HepG2 (cell line): ENCODE measurements around the gene PTPRM. TPM values are rescaled to one million over a fixed set of nuclear protein-coding genes. Genes with fewer than 3 reads are reported as not detected.

Source experiments
- EED ChIP-seq: sonication (generic); formaldehyde crosslinking; IDR thresholded peaks from 2 replicates; pipeline ENCODE4 v1.5.0; 2020; ENCODE audit warnings: mild to moderate bottlenecking, missing genetic modification reagents
- FOSL1 ChIP-seq: sonication (generic); formaldehyde crosslinking; IDR thresholded peaks from 2 replicates; pipeline ENCODE4 v1.9.0; 2021; ENCODE audit warnings: missing genetic modification reagents, borderline replicate concordance
- GABPB1 ChIP-seq: IDR thresholded peaks from 2 replicates; pipeline ENCODE4 v1.6.1; 2016; ENCODE audit warnings: mild to moderate bottlenecking, missing genetic modification reagents, moderate library complexity, missing compliant biosample characterization
- HDAC6 ChIP-seq: fragments of 200-600 bp; sonication (generic); IDR thresholded peaks from 2 replicates; pipeline ENCODE4 v1.7.0; 2017; ENCODE audit warnings: mild to moderate bottlenecking, antibody characterized with exemption, low read length, low read depth
- KAT2B ChIP-seq: fragments of 150-350 bp; IDR thresholded peaks from 2 replicates; pipeline ENCODE4 v1.6.1; 2014; ENCODE audit warnings: low read depth, low read length, borderline replicate concordance
- KDM5A ChIP-seq: fragments of 200-600 bp; sonication (generic); IDR thresholded peaks from 2 replicates; pipeline ENCODE4 v1.7.0; 2018; ENCODE audit warnings: antibody characterized with exemption, mild to moderate bottlenecking, low read length, borderline replicate concordance
- RBM39 ChIP-seq: fragments of 200-400 bp; formaldehyde crosslinking; IDR thresholded peaks from one replicate; pipeline ENCODE4 v1.6.1; 2018; ENCODE audit warnings: antibody characterized with exemption, mild to moderate bottlenecking, low read depth, low read length; ENCODE audit not compliant: poor library complexity, severe bottlenecking
- REPIN1 ChIP-seq: sonication (generic); formaldehyde crosslinking; IDR thresholded peaks from 2 replicates; pipeline ENCODE4 v1.8.0; 2022; ENCODE audit warnings: missing genetic modification reagents, low read depth, mild to moderate bottlenecking, borderline replicate concordance
- REXO4 ChIP-seq: sonication (generic); formaldehyde crosslinking; IDR thresholded peaks from 2 replicates; pipeline ENCODE4 v1.8.0; 2022; ENCODE audit warnings: missing genetic modification reagents, mild to moderate bottlenecking, borderline replicate concordance
- RFXANK ChIP-seq: IDR thresholded peaks from 2 replicates; pipeline ENCODE4 v1.6.1; 2016
- SATB2 ChIP-seq: sonication (generic); formaldehyde crosslinking; IDR thresholded peaks from 2 replicates; pipeline ENCODE4 v1.5.0; 2020; ENCODE audit warnings: missing genetic modification reagents
- SP5 ChIP-seq: IDR thresholded peaks from 2 replicates; pipeline ENCODE4 v1.6.1; 2016; ENCODE audit warnings: low read depth, borderline replicate concordance
- STAT5B ChIP-seq: sonication (generic); formaldehyde crosslinking; IDR thresholded peaks from 2 replicates; pipeline ENCODE4 v1.4.0; 2020; ENCODE audit warnings: missing genetic modification reagents
- ZFP62 ChIP-seq: sonication (generic); formaldehyde crosslinking; IDR thresholded peaks from 2 replicates; pipeline ENCODE4 v1.4.0; 2020; ENCODE audit warnings: missing genetic modification reagents
- ZNF12 ChIP-seq: sonication (generic); formaldehyde crosslinking; IDR thresholded peaks from 2 replicates; pipeline ENCODE4 v1.5.0; 2020; ENCODE audit warnings: missing genetic modification reagents
- ZNF329 ChIP-seq: sonication (generic); formaldehyde crosslinking; IDR thresholded peaks from 2 replicates; pipeline ENCODE4 v1.9.0; 2021; ENCODE audit warnings: low read depth, mild to moderate bottlenecking, missing genetic modification reagents
- ZNF460 ChIP-seq: sonication (generic); formaldehyde crosslinking; IDR thresholded peaks from 2 replicates; pipeline ENCODE4 v1.5.1; 2020; ENCODE audit warnings: missing genetic modification reagents, mild to moderate bottlenecking, borderline replicate concordance
- ZNF558 ChIP-seq: sonication (generic); formaldehyde crosslinking; IDR thresholded peaks from 2 replicates; pipeline ENCODE4 v1.9.0; 2022; ENCODE audit warnings: mild to moderate bottlenecking, missing genetic modification reagents, borderline replicate concordance
- ZNF737 ChIP-seq: sonication (generic); formaldehyde crosslinking; IDR thresholded peaks from 2 replicates; pipeline ENCODE4 v1.5.0; 2020; ENCODE audit warnings: missing genetic modification reagents, mild to moderate bottlenecking, borderline replicate concordance
- ZNF761 ChIP-seq: sonication (generic); formaldehyde crosslinking; conservative IDR thresholded peaks from 2 replicates; pipeline ENCODE4 v1.4.0; 2020; ENCODE audit warnings: mild to moderate bottlenecking, missing genetic modification reagents
- polyA plus RNA-seq, 8 experiments: library from polyadenylated mRNA; depleted of rRNA in 3 of 8; stranded (reverse) in 7 of 8; unstranded in 1 of 8; fragments of >200 nt; fragmentation: Illumina TruSeq in 4 of 8; extraction: Trizol in 4 of 8; gene quantifications; 2 replicates each; pipeline versions ENCODE4 v1.2.1 to v1.2.3, GENCODE V29; 2011 to 2016; ENCODE audit warnings: low read depth in 4 of 8, missing spikeins in 1 of 8, mixed read lengths in 1 of 8; ENCODE audit not compliant: insufficient read depth in 1 of 8
- total RNA-seq, 5 experiments: library from RNA; depleted of rRNA; stranded (reverse); fragments of >200 nt; fragmentation: Illumina TruSeq; extraction: Trizol; gene quantifications; 2 replicates each; pipeline ENCODE4 v1.2.3, GENCODE V29; 2016; ENCODE audit warnings: low read depth in 1 of 5
- TF ChIP-seq, protein P1 (sequence below): sonication (generic); formaldehyde crosslinking; conservative IDR thresholded peaks from 2 replicates; pipeline ENCODE4 v1.5.0; 2020; ENCODE audit warnings: missing genetic modification reagents
- TF ChIP-seq, protein P2 (sequence below): sonication (generic); formaldehyde crosslinking; IDR thresholded peaks from 2 replicates; pipeline ENCODE4 v1.5.0; 2020; ENCODE audit warnings: missing genetic modification reagents
- TF ChIP-seq, protein P3 (sequence below): sonication (generic); formaldehyde crosslinking; IDR thresholded peaks from 2 replicates; pipeline ENCODE4 v1.4.0; 2020; ENCODE audit warnings: missing genetic modification reagents
- TF ChIP-seq, protein P4 (sequence below): sonication (generic); formaldehyde crosslinking; IDR thresholded peaks from 2 replicates; pipeline ENCODE4 v1.4.0; 2020; ENCODE audit warnings: mild to moderate bottlenecking, missing genetic modification reagents

Gene PTPRM
- total and polyA plus RNA-seq, 2 of the 13 experiments (the other 11 are each of a cell fraction or from before 2014, with no cell fraction given): 12.6 to 108 TPM

DNA sequence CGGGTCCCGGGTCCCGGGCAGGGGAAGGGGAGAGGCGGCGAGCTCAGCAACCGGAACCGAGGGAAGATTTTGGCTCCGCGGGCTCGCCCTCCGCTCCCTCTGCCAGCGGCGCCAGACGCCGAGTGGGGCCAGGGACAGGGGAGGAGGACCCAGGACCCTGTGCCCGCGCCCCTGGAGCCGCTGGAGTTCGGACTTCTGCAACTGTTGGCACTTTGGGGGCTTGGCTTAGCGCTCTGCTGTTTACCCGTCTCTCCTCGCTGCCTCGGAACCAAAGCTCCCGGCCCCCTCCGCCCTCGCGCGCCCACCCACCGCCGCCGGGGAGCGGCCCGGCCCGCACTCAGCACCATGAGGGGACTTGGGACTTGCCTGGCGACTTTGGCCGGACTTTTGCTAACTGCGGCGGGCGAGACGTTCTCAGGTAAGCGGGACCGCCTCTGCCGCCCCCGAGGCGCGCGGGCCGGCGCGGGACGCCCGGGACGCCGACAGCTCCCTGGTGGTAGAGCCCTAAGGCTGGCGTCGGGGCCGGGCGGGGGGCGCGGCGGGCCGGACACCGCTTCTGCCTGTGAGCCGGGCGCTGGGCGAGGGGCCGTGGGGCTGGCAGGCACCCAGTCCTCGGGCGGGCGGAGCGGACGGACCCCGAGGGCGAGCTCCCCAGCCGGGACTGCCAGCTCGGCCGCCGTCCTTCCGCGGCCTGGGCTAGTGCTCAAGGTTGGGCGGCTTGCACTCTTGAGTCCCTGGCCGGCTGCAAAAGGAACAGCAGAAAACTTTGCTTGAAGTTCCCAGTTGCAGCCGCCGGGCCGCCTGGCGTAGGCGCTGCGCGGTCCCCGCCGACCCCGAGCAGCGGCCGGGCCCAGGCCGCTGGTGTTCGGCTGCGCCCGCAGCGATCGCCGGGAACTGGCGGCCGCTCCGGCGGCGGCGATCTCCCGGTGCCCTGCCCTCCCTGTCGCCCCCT lies 634 bp downstream of the PTPRM start (continued):
- TF ChIP-seq, protein P1, sequence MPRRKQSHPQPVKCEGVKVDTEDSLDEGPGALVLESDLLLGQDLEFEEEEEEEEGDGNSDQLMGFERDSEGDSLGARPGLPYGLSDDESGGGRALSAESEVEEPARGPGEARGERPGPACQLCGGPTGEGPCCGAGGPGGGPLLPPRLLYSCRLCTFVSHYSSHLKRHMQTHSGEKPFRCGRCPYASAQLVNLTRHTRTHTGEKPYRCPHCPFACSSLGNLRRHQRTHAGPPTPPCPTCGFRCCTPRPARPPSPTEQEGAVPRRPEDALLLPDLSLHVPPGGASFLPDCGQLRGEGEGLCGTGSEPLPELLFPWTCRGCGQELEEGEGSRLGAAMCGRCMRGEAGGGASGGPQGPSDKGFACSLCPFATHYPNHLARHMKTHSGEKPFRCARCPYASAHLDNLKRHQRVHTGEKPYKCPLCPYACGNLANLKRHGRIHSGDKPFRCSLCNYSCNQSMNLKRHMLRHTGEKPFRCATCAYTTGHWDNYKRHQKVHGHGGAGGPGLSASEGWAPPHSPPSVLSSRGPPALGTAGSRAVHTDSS (CRISPR knock-in tag): no peak
- TF ChIP-seq, protein P2, sequence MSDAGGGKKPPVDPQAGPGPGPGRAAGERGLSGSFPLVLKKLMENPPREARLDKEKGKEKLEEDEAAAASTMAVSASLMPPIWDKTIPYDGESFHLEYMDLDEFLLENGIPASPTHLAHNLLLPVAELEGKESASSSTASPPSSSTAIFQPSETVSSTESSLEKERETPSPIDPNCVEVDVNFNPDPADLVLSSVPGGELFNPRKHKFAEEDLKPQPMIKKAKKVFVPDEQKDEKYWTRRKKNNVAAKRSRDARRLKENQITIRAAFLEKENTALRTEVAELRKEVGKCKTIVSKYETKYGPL: no peak
- no peak for TF ChIP-seq ZNF737 (CRISPR knock-in tag)
- TF ChIP-seq STAT5B (CRISPR knock-in tag): no peak
- TF ChIP-seq RBM39: no peak
- TF ChIP-seq ZNF329 (CRISPR knock-in tag): no peak
- no peak for TF ChIP-seq FOSL1 (CRISPR knock-in tag)
- no peak for TF ChIP-seq ZNF460 (CRISPR knock-in tag)
- no peak for TF ChIP-seq KAT2B
- no peak; the same call in none of the 2 replicates for TF ChIP-seq GABPB1 (CRISPR knock-in tag)
- no peak for TF ChIP-seq SP5
- 0 out of 2 replicates have a peak, but pooled peaks have one; percentile 19 for TF ChIP-seq EED (CRISPR knock-in tag)
- no peak for TF ChIP-seq ZNF12 (CRISPR knock-in tag)
- TF ChIP-seq ZFP62 (CRISPR knock-in tag): no peak
- TF ChIP-seq, protein P3, sequence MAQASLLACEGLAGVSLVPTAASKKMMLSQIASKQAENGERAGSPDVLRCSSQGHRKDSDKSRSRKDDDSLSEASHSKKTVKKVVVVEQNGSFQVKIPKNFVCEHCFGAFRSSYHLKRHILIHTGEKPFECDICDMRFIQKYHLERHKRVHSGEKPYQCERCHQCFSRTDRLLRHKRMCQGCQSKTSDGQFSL (CRISPR knock-in tag): no peak
- TF ChIP-seq REPIN1: no peak
- TF ChIP-seq ZNF558 (CRISPR knock-in tag): no peak
- no peak for TF ChIP-seq ZNF761 (CRISPR knock-in tag)
- TF ChIP-seq HDAC6: no peak
- no peak for TF ChIP-seq SATB2
- TF ChIP-seq REXO4 (CRISPR knock-in tag): no peak
- no peak for TF ChIP-seq RFXANK
- TF ChIP-seq KDM5A: no peak
- TF ChIP-seq, protein P4, sequence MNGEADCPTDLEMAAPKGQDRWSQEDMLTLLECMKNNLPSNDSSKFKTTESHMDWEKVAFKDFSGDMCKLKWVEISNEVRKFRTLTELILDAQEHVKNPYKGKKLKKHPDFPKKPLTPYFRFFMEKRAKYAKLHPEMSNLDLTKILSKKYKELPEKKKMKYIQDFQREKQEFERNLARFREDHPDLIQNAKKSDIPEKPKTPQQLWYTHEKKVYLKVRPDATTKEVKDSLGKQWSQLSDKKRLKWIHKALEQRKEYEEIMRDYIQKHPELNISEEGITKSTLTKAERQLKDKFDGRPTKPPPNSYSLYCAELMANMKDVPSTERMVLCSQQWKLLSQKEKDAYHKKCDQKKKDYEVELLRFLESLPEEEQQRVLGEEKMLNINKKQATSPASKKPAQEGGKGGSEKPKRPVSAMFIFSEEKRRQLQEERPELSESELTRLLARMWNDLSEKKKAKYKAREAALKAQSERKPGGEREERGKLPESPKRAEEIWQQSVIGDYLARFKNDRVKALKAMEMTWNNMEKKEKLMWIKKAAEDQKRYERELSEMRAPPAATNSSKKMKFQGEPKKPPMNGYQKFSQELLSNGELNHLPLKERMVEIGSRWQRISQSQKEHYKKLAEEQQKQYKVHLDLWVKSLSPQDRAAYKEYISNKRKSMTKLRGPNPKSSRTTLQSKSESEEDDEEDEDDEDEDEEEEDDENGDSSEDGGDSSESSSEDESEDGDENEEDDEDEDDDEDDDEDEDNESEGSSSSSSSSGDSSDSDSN (CRISPR knock-in tag): peak; percentile 86; the same call in 1 of the 2 replicates
